Mesangial cell (primary cell): ENCODE measurements around the gene ZNF639. TPM values are rescaled to one million over a fixed set of nuclear protein-coding genes. Genes with fewer than 3 reads are reported as not detected.

Experiments used
- total RNA-seq: library from RNA; depleted of rRNA; stranded (reverse); fragments of >200 nt; gene quantifications from 2 replicates; pipeline ENCODE4 v1.2.3, GENCODE V29; 2015

ZNF639 gene
- 31.9 and 33.2 TPM in 2 replicates for total RNA-seq

GRCh38 chr3:179322286-179323196, at the start of gene ZNF639:
ZNF639 (plus strand) TSS chr3:179323031; CDS start chr3:179328294, 5,263 bp downstream.

GRCh38 chr3:179347345-179348194, 24.7 kb downstream of the ZNF639 start, which contains the start of gene MFN1:
MFN1 (plus strand) TSS chr3:179347709; CDS start chr3:179348852, 1,143 bp downstream.

Other genes starting within 250 kb of the ZNF639 start
- gene PIK3CA, start 174.7 kb upstream of the ZNF639 start, total RNA-seq: 9.1 and 11.2 TPM in 2 replicates
- gene KCNMB3, start 71.9 kb upstream of the ZNF639 start, total RNA-seq: 0.65 and 1.5 TPM in 2 replicates
- gene MFN1, start 24.7 kb downstream of the ZNF639 start, total RNA-seq: 18.9 and 21.2 TPM in 2 replicates
- gene GNB4, start 128.4 kb downstream of the ZNF639 start, total RNA-seq: 23.5 and 38.5 TPM in 2 replicates
- gene ACTL6A, start 239.9 kb downstream of the ZNF639 start, total RNA-seq: 25.4 and 59.0 TPM in 2 replicates